Epithelial cell of proximal tubule (primary cell): ENCODE results near the gene ZNF106. TPM values are rescaled to one million over a fixed set of nuclear protein-coding genes. Genes with fewer than 3 reads are reported as not detected.

ENCODE experiments used
- DNase-seq: peaks from one replicate; pipeline ENCODE4 v3.0.0-alpha.2; 2011; ENCODE audit warnings: low read depth
- H3K4me3 ChIP-seq: 2 replicates; pipeline ENCODE4 v1.5.1; 2011; ENCODE audit warnings: low read depth, mild to moderate bottlenecking, low read length
- total RNA-seq: library from RNA; depleted of rRNA; stranded (reverse); fragments of >200 nt; gene quantifications from 2 replicates; pipeline ENCODE4 v1.2.3, GENCODE V29; 2015
- TF ChIP-seq, protein P1 (sequence below): conservative IDR thresholded peaks from 2 replicates; pipeline ENCODE4 v1.5.1; 2012; ENCODE audit warnings: low read depth, mild to moderate bottlenecking, low read length

ZNF106 gene
- total RNA-seq, 1 donor from 2014 or later, result 27.1 TPM

DNA sequence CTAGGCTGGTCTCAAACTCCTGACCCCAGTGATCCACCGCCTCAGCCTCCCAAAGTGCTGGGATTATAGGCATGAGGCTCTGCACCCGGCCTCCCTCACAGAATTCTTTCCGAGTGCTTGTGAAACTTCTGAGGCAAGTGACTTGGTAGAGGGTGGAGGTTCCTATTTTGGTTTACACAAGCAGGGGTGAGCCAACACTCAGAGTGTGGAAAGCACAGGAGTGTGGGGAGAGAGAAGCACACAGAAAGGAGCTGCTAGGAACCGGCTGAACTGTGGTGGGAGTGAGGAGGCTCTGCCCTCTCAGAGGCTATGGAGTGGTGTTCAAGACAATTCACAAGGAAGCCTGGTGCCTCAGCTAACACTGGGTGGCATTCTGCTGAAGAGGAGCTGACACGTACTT lies 123.9 kb downstream of the ZNF106 start:
- no peak for DNase-seq
- TF ChIP-seq, protein P1, sequence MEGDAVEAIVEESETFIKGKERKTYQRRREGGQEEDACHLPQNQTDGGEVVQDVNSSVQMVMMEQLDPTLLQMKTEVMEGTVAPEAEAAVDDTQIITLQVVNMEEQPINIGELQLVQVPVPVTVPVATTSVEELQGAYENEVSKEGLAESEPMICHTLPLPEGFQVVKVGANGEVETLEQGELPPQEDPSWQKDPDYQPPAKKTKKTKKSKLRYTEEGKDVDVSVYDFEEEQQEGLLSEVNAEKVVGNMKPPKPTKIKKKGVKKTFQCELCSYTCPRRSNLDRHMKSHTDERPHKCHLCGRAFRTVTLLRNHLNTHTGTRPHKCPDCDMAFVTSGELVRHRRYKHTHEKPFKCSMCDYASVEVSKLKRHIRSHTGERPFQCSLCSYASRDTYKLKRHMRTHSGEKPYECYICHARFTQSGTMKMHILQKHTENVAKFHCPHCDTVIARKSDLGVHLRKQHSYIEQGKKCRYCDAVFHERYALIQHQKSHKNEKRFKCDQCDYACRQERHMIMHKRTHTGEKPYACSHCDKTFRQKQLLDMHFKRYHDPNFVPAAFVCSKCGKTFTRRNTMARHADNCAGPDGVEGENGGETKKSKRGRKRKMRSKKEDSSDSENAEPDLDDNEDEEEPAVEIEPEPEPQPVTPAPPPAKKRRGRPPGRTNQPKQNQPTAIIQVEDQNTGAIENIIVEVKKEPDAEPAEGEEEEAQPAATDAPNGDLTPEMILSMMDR, result no peak
- no peak overlapping the region for H3K4me3 ChIP-seq

DNA sequence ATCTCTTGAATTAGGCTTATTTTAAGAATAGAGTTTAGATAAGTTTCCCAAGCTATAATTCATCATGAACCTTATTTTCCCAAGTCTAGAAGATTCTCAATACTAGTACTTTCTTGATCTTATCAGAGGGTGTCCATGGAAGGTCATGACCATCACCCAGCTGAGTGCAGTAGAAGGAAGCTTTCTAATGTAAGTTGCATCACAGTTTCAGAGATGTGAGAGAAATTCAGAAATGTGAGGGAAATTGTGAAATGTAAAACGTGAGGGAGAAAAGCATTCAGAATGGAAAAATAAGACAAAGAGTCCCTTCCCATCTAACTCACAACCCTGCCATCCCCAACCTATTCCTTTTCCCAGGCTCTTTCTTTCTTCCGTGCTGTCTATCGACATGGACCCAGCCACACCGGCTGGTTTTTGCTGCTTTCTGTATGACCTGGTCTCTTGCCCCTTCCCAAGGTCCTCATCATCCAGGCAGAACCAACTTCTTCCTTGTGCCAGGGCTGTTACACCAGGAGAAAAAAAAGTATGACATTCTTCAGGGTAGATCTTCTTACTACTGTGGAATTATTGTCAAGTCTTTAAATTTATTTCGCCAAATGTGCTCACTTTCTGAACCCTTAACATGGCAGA lies 124.9 kb downstream of the ZNF106 start:
- H3K4me3 ChIP-seq, result no peak overlapping the region
- TF ChIP-seq, protein P1, result no peak
- DNase-seq, result no peak

DNA sequence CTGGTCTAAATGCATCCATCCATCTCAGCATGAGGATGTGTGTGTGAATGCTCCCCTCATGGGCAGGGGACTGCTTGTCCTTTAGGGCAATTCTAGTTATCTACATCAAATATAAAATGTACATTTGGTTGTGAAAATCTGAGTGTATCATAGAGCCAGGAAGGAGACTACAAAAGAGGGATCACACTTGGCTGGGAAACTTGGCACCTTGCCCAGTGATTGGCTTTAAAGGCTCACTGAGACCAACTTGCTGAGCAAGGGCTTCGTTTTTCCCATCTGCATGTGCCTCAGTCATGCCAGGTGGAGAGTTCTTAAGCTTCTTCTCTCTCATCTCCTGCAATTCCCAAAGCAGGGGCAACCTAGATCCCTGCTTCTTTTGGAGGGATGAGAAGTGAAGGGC lies 126.4 kb downstream of the ZNF106 start:
- TF ChIP-seq, protein P1, result no peak
- no peak overlapping the region for H3K4me3 ChIP-seq
- no peak for DNase-seq

GRCh38 chr15:42363942-42364341 lies 127.0 kb downstream of the ZNF106 start:
- no peak overlapping the region for H3K4me3 ChIP-seq
- TF ChIP-seq, protein P1, result no peak
- no peak for DNase-seq

GRCh38 chr15:42363487-42363886 lies 127.5 kb downstream of the ZNF106 start:
- H3K4me3 ChIP-seq, result no peak overlapping the region
- no peak for DNase-seq
- TF ChIP-seq, protein P1, result no peak

Other genes starting within 250 kb of the ZNF106 start
- gene GANC, start 217.9 kb downstream of the ZNF106 start, total RNA-seq, result 11.2 and 13.1 TPM in 2 replicates
- gene TMEM87A, start 217.7 kb downstream of the ZNF106 start, total RNA-seq, result 27.8 and 31.1 TPM in 2 replicates
- 0.43 and 1.2 TPM in 2 replicates for gene CAPN3, start 131.6 kb downstream of the ZNF106 start, total RNA-seq
- 68.6 and 76.4 TPM in 2 replicates for gene SNAP23, start 4.5 kb upstream of the ZNF106 start, total RNA-seq
- 14.7 and 20.3 TPM in 2 replicates for gene LRRC57, start 57.7 kb upstream of the ZNF106 start, total RNA-seq
- 54.0 and 77.5 TPM in 2 replicates for gene HAUS2, start 57.7 kb upstream of the ZNF106 start, total RNA-seq
- gene STARD9, start 84.5 kb upstream of the ZNF106 start, total RNA-seq, result 2.4 and 5.4 TPM in 2 replicates
- 13.7 and 16.4 TPM in 2 replicates for gene CDAN1, start 246.0 kb upstream of the ZNF106 start, total RNA-seq